ENCODE data around the gene KLHL17. TPM values are rescaled to one million over a fixed set of nuclear protein-coding genes. Genes with fewer than 3 reads are reported as not detected.
"Not testable (repeated sequence)": the region's sequence is repeated elsewhere in the genome, so short reads cannot be mapped to it uniquely, and the experiment has no call there.

KLHL17 gene
- total RNA-seq, 1 experiment from 2014 or later = 66.9 TPM

DNA sequence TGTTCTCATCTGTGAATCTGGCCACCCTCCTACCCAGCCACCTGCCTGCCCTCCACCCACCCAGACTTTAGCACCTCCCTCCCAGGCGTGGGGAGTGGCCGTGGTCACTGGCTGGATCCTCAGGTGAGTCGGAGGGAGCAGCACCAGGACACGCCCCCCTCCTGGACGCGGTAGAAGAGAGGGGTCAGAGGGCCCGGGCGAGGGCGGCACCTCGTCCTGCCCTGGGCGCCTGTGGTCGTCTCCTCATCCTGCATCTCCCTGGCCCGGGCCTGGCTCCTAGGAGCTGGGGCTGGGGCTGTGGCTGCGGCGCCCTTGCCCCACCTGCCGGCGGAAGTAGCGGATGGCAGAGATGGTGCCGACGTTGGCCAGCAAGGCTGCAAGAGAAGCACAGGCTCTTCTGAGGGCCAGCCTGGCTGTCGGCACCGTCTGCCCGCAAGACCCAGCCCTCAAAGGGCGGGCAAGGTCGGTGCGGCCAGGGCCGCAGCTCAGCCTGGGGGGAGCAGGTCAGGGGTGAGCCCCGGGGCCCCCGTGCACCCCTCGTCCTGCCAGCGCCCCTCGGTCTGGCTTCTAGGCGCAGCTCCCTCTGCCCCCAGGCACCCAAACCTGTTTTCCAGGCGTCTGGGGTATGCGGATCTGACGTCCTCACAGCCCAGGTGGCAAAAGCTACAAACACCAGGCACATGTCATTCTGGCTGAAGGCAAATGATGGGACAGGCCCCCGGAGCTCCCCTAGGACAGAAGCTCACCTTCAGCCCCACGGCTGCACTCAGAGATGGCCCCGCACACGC lies 15.7 kb downstream of the KLHL17 start:
- DNase-seq (ENCODE audit: low spot score) (peak; percentile 74), ATAC-seq (peak; percentile 83)
- peaks cover 3% of the 10 kb centered on the region for H3K9me3 Mint-ChIP-seq
- H3K4me3 Mint-ChIP-seq = peak overlapping the region; percentile 25; the same call in 1 of the 2 replicates
- H3K4me1 Mint-ChIP-seq = peaks cover 4% of the 10 kb centered on the region
- peaks cover 6% of the 10 kb centered on the region for H3K27me3 Mint-ChIP-seq (ENCODE audit: low read depth)
- CTCF ChIA-PET = interaction anchor here (0.7 to 1.5 kb wide), 12 partner anchors 8 to 316 kb away, joined by 3 to 8 read pairs (median 5); partner anchors contain the start of gene PLEKHN1
- POLR2A ChIA-PET = interaction anchor here (0.6 kb wide), 2 partner anchors 22 to 199 kb away, joined by 3 read pairs; no protein-coding TSS in a partner anchor
- TF ChIP-seq SP1 (CRISPR knock-in tag; conservative IDR thresholded peaks at IDR 0.05) (peak; percentile 29; the same call in 1 of the 2 replicates), ZNF416 (CRISPR knock-in tag; IDR thresholded peaks at IDR 0.05) (no peak)
- TF ChIP-seq, protein P1, sequence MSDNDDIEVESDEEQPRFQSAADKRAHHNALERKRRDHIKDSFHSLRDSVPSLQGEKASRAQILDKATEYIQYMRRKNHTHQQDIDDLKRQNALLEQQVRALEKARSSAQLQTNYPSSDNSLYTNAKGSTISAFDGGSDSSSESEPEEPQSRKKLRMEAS (CRISPR knock-in tag; IDR thresholded peaks at IDR 0.05) = peak; percentile 51
- peaks cover 3% of the 10 kb centered on the region; the same call in 1 of the 2 replicates for H3K36me3 Mint-ChIP-seq
- peak overlapping the region; percentile 50; the same call in 1 of the 2 replicates for H3K27ac Mint-ChIP-seq

DNA sequence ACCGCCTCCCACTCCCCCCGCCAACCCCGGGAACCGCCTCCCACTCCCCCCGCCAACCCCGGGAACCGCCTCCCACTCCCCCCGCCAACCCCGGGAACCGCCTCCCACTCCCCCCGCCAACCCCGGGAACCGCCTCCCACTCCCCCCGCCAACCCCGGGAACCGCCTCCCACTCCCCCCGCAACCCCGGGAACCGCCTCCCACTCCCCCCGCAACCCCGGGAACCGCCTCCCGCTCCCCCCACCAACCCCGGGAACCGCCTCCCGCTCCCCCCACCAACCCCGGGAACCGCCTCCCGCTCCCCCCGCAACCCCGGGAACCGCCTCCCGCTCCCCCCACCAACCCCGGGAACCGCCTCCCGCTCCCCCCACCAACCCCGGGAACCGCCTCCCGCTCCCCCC lies 16.4 kb downstream of the KLHL17 start:
- H3K4me1 Mint-ChIP-seq; H3K27me3 Mint-ChIP-seq (ENCODE audit: low read depth); H3K4me3 Mint-ChIP-seq; DNase-seq (ENCODE audit: low spot score); H3K36me3 Mint-ChIP-seq; H3K27ac Mint-ChIP-seq; POLR2A ChIA-PET; H3K9me3 Mint-ChIP-seq; ATAC-seq: not testable (repeated sequence)
- CTCF ChIA-PET = interaction anchor here (0.9 to 1.5 kb wide), 8 partner anchors 25 to 315 kb away, joined by 3 to 7 read pairs (median 4); no protein-coding TSS in a partner anchor

DNA sequence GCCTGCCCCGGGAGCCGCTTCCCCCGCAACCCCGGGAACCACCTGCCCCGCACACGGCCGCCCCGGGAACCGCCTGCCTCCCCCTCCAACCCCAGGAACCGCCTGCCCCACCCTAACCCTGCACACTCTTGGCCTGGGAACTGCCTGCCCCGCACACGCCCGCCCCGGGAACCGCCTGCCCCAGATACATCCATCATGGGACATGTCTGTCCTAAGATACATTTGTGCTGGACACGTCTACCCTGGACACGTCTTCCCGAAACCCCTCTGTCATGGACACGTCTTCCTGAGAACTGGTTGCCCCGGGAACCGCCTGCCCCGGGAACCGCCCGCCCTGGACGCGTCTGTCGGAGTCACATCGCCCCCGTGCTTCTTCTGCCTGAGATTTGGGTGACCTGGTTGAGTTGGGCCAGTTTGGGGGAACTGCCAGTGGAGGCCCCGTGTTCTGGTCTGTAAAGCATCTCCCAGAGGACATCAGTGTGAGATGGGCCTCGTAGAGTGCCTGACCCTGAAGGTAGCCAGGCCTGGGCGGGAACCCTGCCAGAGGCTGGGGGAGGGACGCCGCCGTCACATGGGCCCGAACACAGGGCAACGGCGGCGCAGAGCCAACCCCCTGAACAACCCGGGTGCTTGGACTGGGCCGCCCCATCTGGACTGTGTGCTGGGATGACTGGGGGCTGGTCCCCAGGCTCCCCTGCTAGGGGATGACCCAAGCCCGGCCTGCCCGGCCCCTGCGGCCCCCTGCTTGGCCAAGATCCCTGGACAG lies 17.9 kb downstream of the KLHL17 start:
- ChIA-PET POLR2A (no interaction called here), CTCF (interaction anchor here (1.1 kb wide), 1 partner anchor 24 kb away, joined by 4 read pairs; no protein-coding TSS in a partner anchor)
- Mint-ChIP-seq H3K36me3 (peaks cover 3% of the 10 kb centered on the region; the same call in 1 of the 2 replicates), H3K9me3 (peaks cover 3% of the 10 kb centered on the region), H3K27ac (peak overlapping the region; percentile 19; the same call in 1 of the 2 replicates), H3K27me3 (ENCODE audit: low read depth) (peaks cover 17% of the 10 kb centered on the region), H3K4me3 (no peak overlapping the region), H3K4me1 (peaks cover 4% of the 10 kb centered on the region)
- TF ChIP-seq, protein P2, sequence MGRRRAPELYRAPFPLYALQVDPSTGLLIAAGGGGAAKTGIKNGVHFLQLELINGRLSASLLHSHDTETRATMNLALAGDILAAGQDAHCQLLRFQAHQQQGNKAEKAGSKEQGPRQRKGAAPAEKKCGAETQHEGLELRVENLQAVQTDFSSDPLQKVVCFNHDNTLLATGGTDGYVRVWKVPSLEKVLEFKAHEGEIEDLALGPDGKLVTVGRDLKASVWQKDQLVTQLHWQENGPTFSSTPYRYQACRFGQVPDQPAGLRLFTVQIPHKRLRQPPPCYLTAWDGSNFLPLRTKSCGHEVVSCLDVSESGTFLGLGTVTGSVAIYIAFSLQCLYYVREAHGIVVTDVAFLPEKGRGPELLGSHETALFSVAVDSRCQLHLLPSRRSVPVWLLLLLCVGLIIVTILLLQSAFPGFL (CRISPR knock-in tag; IDR thresholded peaks at IDR 0.05; ENCODE audit: borderline replicate concordance) = no peak
- TF ChIP-seq NR1H2 (CRISPR knock-in tag; IDR thresholded peaks at IDR 0.05) (no peak), SMAD4 (CRISPR knock-in tag; IDR thresholded peaks at IDR 0.05) (no peak), PRRX2 (CRISPR knock-in tag; IDR thresholded peaks at IDR 0.05) (no peak)
- TF ChIP-seq, protein P3, sequence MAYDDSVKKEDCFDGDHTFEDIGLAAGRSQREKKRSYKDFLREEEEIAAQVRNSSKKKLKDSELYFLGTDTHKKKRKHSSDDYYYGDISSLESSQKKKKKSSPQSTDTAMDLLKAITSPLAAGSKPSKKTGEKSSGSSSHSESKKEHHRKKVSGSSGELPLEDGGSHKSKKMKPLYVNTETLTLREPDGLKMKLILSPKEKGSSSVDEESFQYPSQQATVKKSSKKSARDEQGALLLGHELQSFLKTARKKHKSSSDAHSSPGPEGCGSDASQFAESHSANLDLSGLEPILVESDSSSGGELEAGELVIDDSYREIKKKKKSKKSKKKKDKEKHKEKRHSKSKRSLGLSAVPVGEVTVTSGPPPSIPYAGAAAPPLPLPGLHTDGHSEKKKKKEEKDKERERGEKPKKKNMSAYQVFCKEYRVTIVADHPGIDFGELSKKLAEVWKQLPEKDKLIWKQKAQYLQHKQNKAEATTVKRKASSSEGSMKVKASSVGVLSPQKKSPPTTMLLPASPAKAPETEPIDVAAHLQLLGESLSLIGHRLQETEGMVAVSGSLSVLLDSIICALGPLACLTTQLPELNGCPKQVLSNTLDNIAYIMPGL (CRISPR knock-in tag; IDR thresholded peaks at IDR 0.05) = no peak
- TF ChIP-seq, protein P4, sequence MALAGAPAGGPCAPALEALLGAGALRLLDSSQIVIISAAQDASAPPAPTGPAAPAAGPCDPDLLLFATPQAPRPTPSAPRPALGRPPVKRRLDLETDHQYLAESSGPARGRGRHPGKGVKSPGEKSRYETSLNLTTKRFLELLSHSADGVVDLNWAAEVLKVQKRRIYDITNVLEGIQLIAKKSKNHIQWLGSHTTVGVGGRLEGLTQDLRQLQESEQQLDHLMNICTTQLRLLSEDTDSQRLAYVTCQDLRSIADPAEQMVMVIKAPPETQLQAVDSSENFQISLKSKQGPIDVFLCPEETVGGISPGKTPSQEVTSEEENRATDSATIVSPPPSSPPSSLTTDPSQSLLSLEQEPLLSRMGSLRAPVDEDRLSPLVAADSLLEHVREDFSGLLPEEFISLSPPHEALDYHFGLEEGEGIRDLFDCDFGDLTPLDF (CRISPR knock-in tag; IDR thresholded peaks at IDR 0.05) = no peak
- DNase-seq (ENCODE audit: low spot score) (no peak), ATAC-seq (no peak)
